Measurements from ENCODE around the gene DIDO1.
A peak's percentile ranks its signal among the peaks of the same experiment; 100 is the strongest.
"Not testable (repeated sequence)": the region's sequence is repeated elsewhere in the genome, so short reads cannot be mapped to it uniquely, and the experiment has no call there.

DIDO1 gene

DNA sequence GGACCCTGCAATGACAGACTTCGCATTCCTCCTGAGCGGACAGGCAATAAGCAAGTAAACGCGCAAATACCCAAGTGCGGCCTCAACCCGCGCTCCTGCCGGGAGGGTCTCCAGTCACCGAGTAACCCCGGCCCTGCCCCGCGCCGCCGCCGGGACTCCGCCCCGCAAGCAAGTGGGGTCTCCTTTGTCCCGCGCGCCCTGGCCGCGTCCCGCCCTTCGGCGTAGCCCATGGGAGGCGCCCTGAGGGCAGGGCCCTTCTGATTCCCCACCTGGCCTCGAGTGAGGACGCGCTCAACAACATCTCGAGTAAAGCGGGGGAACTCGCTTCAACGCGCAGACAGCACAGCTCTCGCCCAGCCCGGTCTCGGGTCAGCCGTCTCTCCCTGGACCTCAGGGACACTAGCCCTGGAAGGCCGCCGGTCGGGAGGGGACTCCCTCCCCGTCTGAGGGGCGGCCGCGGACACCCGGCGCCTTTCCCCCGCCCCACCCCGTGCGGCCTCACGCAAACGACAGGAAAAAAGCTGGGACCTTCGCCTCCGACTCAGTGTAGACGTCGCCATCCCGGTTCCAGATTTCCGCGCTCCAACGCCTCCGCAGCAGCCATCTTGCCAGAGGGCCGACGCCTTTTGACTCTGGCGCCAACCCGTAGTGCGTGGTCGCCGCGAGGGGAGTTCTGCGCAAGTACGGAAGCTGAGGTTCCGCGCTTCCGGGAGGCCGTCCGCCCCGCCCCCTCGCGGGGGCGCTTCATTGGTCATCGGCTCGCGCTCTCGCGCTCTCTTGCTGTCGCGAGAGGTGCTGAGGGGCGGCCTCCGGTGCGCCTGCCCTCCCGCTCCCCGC lies 11.2 kb upstream of the DIDO1 start:
- intact Hi-C loops (cut with DNase I) = loop anchor here (1.0 kb wide), 1 partner anchor 11 kb away; the partner anchor contains the start of gene DIDO1
- DNase-seq = peak; percentile 87 to 99 (median 92)

- peak in 1 of 10 donors; percentile 44 for DNase-seq
- intact Hi-C loops (cut with DNase I) = no loop called here
Measured at GRCh38 chr20:62935968-62936585, 9.8 kb upstream of the DIDO1 start.

DNA sequence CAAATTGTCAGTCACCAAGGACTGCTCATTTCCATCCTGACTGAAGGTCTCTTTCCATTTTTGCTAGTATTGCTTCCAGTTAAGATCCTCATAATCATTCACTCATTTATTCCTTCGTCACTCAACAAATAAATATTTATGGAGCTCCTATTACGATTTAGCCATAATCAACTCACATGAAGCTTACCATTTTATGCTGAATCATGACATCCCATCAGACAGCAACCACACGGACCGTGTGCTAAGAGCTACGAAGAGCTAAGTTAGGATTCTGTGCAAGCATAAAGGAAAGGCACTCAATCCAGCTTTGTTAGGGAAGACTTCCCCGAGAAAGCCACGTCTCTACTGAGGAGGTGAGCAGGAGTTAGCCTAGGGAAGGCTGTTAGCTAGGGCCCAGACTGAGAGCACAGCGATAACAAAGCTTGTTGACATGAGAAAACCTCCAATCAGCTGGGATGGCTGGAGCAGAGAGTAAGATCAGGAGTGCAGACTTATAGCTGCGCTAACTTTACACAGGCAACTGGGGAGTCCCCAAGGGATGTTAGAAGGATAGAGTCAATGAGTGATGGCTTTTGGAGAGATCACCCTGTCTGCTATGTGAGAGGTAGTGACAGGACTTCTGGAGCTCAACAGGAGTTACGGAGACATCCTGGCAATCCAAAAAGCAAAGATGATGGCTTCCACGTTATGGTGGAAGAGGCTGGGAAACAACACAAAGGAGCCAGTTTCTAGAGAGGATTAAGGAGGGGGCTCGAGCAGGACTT lies 9.1 kb upstream of the DIDO1 start:
- intact Hi-C loops (cut with DNase I) = no loop called here
- DNase-seq = no peak

DNA sequence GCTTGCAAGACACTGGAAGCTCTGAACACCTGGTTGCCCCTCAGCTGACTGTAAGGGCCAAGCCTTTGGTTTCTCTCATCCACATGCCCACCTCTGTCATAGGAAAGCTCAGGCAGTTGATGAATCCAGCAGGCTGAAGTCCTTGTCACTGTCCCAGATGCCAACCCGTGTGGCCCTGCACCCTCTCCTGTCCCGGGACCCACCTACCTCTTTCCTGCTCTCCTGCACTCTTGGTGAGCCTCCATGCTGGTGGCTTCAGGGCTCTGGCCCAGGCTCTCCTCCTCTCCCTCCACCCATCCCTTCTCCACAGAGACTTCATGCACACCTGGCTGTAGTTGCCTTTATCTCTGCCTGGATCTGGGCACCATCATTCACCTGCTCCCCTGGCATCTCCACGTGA lies 7.7 kb upstream of the DIDO1 start:
- no peak for DNase-seq
- intact Hi-C loops (cut with DNase I) = no loop called here

DNA sequence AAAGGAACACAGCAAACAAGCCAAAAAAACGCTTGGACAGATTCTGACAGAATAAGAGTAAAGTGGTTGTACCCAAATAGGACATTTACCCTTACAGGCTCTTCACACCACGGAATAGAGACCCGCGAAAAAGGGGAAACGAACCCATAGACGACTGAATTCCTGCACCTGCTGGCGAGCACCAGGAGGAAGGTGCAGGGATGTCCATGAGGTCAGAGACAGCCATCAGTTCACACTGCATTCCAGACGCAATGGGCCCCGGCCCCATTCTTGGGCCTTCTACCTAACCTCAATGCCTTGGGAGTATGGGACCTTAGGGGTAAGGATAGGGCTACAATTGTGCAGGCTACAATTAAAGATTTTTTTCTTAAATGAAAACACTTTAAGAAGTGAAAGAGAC lies 5.2 kb upstream of the DIDO1 start:
- DNase-seq = no peak

GRCh38 chr20:62929051-62929538 lies 2.8 kb upstream of the DIDO1 start:
- intact Hi-C loops (cut with DNase I) = loop anchor here (5.0 kb wide), 1 partner anchor 52 kb away; no protein-coding TSS in a partner anchor

More for the DNA sequence above, 5.2 kb upstream of the DIDO1 start:
- intact Hi-C loops (cut with DNase I) = no loop called here

GRCh38 chr20:62928246-62928939 lies 2.1 kb upstream of the DIDO1 start:
- no peak for DNase-seq
- intact Hi-C loops (cut with DNase I) = loop anchor here (5.0 kb wide), 1 partner anchor 51 kb away; no protein-coding TSS in a partner anchor

More at GRCh38 chr20:62929051-62929538, 2.8 kb upstream of the DIDO1 start:
- peak in 3 of 10 donors; percentile 40 to 86 (median 74) for DNase-seq

DNA sequence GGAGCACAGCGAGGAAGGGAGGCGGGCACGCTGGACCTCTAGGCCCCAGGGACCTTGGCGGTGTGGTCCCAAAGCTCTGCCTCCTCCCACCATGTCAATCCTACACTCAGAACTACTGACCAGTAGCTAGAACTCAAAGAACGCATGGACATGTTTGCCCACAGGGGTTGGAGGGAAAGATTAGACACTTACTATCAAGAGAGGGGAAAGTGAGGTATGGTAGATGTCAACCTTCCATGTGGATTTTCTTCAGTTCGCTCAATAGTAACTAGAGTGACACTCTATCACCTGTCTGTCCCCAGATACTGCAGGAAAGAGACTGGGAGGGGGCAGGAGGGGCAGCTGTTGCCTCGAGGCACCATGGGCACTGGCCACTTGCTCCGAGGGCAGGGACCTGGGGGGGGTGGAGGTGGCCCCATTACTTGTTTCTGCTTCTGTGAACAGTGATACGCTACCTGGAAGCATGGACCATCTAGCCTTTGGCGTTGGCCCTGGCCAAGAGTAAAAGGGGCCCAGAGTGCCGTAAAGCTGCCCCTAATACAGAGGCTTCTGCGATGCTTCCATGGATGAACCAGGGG lies 912 bp upstream of the DIDO1 start:
- intact Hi-C loops (cut with DNase I) = loop anchor here (5.0 kb wide), 1 partner anchor 50 kb away; no protein-coding TSS in a partner anchor
- no peak for DNase-seq

GRCh38 chr20:62925420-62926228 lies 681 bp downstream of the DIDO1 start:
- peak in 1 of 10 donors; percentile 26 for DNase-seq
- intact Hi-C loops (cut with DNase I) = loop anchor here (1.0 to 5.0 kb wide), 3 partner anchors 12 to 48 kb away; no protein-coding TSS in a partner anchor

- DNase-seq = no peak
- intact Hi-C loops (cut with DNase I) = loop anchor here (5.0 kb wide), 1 partner anchor 48 kb away; no protein-coding TSS in a partner anchor
Measured at GRCh38 chr20:62925076-62925419, 1.3 kb downstream of the DIDO1 start.

GRCh38 chr20:62924442-62925075 lies 1.7 kb downstream of the DIDO1 start:
- intact Hi-C loops (cut with DNase I) = loop anchor here (5.0 kb wide), 1 partner anchor 47 kb away; no protein-coding TSS in a partner anchor
- no peak for DNase-seq

- intact Hi-C loops (cut with DNase I) = no loop called here
- DNase-seq = no peak
Measured at GRCh38 chr20:62923669-62924441, 2.5 kb downstream of the DIDO1 start.

DNA sequence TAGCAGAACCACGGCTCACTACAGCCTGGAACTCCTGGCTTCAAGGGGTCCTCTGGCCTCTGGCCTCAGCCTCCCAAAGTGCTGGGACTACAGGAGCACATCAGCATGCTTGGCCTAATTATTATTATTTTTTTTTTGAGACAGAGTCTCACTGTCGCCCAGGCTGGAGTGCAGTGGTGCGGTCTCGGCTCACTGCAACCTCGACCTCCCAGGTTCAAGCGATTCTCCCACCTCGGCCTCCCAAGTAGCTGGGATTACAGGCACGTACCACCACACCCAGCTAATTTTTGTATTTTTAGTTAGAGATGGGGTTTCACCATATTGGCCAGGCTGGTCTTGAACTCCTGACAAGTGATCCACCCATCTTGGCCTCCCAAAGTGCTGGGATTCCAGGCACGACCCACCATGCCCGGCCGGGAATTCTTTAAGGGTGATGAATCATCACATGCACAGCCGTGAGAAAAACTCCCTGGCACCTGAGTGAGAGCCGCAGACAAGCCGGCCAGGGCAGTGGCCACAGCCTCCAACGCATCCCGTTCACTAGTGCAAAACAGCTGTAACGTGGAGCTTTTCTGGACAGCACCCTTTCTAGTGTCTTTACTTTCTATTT lies 3.1 kb downstream of the DIDO1 start:
- intact Hi-C loops (cut with DNase I); DNase-seq: not testable (repeated sequence)

DNA sequence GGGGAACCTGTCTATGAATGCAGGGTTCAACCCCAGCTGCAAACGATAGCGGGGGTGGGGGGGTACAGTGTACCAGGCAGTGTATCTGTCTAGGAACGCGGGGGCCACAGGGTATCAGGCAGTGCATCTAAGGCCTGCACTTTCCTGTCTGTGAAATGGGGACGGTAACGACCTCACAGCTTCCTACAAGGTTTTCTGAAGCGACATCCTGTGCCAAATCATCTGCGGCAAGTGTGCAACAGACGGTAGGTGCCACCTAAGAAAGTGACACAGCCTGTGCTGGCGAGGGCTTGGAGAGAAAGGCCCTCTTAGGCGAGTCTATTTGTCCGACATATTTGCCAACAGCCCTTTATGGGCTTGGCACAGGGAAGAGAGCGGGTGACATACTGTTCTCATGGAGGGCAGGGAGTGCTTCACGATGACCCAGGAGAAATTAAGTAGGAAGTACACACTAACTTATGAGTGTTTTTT lies 3.8 kb downstream of the DIDO1 start:
- intact Hi-C loops (cut with DNase I) = no loop called here
- DNase-seq = no peak

DNA sequence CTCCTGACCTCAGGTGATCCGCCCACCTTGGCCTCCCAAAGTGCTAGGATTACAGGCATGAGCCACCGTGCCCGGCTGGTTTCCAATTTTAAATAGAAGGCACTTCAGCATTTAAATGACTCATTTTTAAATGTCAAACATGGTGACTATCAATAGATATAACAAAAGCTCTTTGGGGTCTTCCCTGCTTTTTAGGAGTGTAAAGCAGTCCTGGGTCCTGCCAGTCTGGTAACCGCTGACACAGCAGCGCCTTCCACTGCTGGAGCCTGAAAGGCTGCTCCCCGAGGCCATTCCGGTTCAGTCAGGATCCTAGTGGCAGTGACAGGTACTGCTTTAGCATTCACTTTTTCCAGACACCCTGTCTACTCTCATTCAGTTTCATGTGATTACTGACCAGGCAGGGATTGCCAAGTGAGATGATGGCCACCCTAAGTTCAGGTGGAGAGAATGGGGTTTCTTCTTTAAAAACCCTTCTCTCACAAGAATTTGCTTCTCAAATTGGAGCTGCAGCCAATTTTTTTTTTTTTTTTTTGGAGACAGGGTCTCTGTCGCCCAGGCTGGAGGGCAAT lies 5.1 kb downstream of the DIDO1 start:
- intact Hi-C loops (cut with DNase I) = no loop called here
- no peak for DNase-seq

DNA sequence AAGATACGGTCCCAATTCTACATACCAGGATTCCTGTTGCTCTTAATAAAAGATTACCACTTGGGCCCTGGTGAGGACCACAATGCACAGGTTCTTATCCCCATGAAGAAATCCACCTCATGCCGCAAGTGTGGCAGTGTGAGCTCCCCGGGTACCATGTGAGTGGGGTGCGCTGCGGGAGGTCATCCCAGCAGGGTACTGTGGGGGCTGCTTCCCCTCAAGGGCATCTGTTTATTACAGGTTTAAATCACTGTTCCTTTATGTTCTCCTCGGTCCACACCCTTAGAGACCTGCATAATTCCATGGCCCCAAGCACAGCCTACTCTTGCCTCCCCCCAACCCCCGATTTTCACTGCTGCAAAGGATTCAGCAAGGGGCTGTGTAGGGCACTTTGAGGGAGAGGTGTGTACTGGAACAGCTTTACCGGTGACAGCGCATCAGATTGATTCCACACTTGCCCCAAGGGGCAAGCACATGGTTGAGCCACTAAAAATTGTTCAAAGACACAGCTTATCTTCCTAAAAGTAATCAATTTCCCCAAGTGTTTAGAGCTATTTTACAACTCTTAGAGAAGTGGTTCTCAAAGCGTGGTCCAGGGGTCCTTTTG lies 6.2 kb downstream of the DIDO1 start:
- DNase-seq = no peak
- intact Hi-C loops (cut with DNase I) = no loop called here

Data from posterior cingulate gyrus (tissue), 11 donors.